Forelimb muscle (tissue), 1 donor: ENCODE data around the gene ARHGEF39. TPM values are rescaled to one million over a fixed set of nuclear protein-coding genes. Genes with fewer than 3 reads are reported as not detected.

ENCODE experiments used
- DNase-seq: peaks from one replicate; pipeline ENCODE4 v3.0.0-alpha.2; 2013; ENCODE audit warnings: low read depth
- polyA plus RNA-seq: library from polyadenylated mRNA; unstranded; fragments of 120-200 nt; gene quantifications from one replicate; pipeline ENCODE4 v1.2.1, GENCODE V29; 2013; ENCODE audit not compliant: insufficient read length

The ARHGEF39 gene
- polyA plus RNA-seq, 1 donor, result 5.6 TPM

- no peak for DNase-seq
Measured at GRCh38 chr9:35691334-35691650, 26.3 kb upstream of the ARHGEF39 start.

DNA sequence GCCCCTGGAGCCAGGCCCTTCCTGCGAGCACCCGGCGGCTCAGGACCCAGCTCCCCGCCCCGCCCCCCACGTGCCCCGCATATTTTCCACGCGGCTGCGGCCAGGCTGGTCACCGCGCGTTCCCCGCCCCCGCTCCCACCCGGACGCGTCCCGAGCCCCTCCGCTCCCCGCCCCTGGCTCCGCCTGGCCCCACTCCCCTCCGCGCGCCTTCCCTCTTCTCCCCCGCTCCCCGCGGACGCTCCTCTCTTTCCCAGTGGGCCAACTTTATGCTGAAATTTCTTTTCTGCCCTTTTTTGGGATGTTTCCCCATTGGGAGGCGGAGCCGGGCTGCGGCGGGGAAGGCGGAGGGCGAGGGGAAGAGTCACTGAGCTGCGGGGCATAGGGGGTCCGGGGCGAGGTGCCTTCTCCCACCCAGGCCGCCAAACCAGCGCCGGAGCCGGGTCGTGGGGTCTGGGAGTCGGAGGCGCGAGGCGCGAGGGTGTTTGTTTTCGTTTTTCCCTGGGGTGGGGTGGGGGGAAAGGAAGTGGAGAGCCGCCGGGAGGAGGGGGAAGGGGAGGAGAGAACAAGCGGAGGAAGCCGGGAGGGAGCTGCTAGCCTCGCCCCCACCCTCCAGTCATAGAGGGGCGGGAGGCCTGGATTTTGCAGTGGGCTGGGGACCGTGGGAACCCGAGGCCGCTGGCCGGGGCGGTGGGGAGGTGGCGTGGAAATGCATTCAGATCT is 25.8 kb upstream of the ARHGEF39 start:
- no peak for DNase-seq

GRCh38 chr9:35690294-35690613 is 25.3 kb upstream of the ARHGEF39 start:
- DNase-seq, result no peak

DNA sequence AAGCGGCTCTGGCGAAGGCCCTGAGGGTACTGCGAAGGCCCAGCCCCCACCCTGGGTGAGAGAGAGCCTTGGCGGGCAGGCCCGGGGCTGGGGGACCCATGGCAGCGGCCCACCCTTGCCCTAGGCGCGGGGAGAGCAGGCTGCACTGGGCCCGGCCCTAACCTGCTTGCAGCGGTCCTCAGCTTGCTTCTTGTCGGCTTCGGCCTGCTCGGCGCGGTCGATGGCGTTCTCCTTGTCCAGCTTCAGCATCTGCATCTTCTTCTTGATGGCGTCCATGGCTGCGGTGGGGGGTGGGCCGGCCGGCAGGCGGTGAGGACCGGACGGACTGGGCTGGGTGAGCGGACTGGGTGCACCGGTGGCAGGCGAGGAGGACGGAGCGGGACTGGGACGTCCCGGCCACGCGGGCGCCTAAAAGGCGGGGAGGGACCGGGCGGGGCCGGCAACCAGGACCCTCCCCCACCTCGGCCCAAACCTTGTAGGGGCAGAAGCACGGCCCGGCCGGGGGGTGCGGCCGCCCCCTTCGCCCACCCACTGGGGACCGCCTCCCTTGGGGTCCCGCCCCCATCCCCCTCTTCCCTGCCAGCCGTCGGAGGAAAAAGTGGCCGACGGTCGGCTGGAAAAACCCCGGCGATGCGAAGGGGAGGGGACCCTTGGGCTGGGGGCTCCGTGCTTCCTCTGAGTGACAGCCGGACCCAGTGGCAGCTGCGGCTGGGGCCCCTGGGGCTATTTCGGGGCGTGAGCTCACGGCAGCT is 24.7 kb upstream of the ARHGEF39 start, which contains the start of gene TPM2:
Gene TPM2 (minus strand): TSS at position 384 of the 752 bp plus-strand sequence. CDS start 108 bp downstream, at position 276.
- no peak for DNase-seq

DNA sequence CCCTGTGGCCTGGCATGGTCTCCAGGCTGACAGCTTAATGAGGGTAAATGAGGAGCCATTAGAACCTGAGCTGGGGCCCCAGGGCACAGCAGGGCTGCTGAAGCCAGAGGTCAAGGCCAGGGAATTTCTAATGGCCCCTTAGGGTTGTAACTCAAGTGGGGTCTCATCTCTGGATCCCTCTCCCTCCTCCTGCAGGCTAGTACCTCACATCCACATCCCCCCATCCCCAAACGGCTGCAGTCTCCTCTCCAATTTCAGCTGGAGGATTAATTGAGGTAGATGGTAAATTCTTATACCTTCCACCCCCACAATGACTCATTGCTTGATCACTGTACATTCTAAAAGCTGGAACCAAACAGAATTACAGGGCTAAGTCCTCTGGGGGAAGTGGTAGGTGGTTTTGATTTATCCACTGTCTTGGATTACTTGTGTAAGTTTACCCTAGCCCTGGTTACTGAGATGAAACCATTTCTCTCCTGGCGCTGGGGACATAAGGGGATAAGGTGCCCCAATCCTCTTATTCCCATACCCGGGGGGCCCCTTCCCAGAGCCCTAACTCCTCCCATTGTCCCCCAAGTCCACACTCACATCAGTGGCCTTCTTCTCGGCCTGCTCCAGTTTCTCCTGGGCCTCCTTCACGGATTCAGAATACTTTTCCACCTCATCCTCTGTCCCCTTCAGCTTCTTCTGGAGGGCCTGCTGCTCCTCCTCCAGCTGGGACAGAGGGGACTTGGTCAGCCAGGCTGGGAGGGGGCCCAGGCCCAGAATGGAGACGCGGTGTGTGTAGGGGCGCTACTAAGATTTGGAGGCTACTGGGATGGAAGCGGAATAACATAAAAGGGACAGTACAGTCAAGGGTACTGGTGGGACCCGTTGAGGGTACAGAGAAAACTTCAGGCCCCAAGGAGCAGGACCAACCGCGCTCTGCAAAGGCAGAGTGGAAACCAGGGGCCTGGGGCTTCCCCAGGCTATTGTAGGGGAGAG is 23.9 kb upstream of the ARHGEF39 start:
- no peak for DNase-seq

- no peak for DNase-seq
Measured at GRCh38 chr9:35687972-35688557, 23.1 kb upstream of the ARHGEF39 start.

DNA sequence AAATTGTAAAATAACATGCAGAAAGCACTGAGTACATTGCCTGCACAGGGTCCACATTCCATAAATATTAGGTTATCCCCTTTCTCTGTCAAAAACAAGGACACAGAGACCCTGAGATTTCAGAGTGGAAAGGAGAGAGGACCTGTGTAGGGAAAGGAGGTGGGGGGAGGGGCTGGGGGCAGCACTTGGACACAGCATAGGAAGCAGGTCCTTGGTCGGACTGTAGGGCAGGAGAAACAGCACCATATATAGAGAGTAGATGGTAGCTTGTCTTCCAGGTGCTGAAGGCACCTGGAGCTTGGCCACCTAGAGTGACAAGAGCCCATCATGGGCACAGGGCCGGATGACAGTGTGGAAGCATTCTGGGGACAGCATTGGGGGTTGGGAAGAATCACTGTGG is 22.3 kb upstream of the ARHGEF39 start:
- no peak for DNase-seq

DNA sequence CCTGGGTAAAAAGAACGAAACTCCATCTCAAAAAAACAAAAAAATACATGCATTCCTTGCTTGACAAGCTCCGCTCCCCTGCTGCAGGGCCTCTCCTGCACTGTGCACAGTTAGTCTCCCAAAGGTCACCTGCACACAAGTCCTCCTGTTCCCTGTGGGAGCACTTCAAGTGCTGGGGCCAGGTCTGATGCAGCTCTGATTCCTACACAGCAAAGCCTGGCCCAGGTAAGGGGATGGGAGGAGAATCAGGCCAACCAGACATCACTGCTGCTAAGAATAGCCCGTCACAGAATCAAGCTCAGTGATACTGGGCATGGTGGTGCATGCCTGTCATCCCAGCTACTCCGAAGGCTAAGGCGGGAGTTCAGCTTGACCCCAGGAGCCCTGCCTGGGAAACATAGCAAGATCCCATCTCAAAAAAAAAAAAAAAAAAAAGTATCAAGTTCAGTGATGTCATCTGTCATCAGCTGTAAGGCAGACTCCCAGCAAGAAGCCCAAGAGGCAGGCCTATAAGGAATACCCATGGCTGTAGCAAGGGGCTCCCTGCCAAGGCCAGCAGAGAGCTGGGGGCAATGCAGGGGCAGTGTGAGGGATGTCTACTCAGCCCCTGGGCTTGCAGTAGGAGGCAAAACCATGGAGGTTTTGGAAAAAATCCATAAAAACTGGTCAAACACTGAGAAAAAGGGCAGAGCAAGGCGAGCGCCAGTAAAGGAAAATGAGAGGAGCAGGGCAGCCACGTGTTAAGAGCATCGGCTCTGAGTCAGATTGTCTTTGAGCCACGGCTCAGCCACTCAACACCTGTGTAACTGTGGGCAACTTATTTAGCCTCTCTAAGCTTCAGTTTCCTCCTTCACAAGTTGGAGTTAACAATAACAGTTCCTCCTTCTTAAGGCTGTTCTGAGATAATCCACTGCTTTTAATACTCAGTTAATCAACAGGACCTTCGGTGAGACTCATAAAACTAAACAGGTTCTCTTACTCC is 21.5 kb upstream of the ARHGEF39 start:
- no peak for DNase-seq

DNA sequence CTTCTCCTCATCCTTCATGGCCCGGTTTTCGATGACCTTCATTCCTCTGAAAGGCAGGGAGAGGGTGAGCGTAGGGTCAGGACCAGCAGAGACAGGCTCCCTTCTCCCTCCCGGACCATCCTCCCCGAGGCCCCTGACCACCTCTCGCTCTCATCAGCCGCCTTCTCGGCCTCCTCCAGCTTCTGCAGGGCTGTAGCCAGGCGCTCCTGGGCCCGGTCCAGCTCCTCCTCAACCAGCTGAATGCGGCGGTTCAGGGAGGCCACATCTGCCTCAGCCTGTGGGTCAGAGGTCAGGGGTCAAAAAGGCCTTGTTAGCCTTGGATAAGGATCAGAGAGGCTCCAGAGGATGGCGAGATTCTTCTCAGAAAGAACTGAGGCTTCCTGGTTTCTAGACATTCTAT is 20.5 kb upstream of the ARHGEF39 start:
- DNase-seq, result no peak

DNA sequence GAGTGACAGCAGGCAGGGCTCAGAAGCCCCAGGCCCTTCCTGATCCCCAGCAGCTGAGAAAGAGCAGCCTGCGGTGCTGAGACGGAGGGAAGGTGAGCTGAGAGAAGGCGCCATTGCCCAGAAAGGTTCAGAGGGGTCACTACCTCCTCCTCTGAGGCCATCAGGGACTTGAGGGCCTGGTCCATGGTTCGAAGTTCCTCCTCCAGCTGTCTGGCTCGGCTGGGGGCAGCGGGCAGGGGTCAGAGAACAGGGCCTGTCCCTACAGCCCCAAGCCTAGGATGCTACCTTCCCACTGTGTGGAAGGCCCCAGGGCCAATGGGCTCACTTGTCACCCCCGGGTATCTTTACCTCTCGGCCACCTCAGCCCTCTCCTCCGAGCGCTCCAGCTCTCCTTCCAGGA is 19.9 kb upstream of the ARHGEF39 start:
- no peak for DNase-seq

DNA sequence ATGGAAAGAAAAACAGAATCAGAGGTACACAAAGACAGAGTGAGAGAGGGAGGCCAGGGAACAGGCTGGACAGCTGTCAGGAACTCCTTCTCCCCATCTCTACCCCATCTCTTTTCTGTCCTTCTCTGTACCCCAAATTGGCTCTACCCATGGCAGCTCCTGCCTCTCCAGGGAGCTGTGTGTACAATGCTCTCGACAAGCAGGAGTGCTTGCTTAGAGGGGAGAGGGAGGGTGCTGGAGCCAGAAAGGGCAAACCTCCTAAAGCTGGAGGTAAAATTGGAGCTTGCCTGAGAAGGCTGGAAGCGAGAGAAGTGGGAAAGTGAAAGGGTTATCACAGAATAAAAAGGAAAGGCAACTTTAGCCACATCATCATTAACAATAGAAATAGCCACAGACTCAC is 18.3 kb upstream of the ARHGEF39 start:
- no peak for DNase-seq

- no peak for DNase-seq
Measured at GRCh38 chr9:35682520-35683315, 17.7 kb upstream of the ARHGEF39 start.

- no peak for DNase-seq
Measured at GRCh38 chr9:35682051-35682450, 17.1 kb upstream of the ARHGEF39 start.

DNA sequence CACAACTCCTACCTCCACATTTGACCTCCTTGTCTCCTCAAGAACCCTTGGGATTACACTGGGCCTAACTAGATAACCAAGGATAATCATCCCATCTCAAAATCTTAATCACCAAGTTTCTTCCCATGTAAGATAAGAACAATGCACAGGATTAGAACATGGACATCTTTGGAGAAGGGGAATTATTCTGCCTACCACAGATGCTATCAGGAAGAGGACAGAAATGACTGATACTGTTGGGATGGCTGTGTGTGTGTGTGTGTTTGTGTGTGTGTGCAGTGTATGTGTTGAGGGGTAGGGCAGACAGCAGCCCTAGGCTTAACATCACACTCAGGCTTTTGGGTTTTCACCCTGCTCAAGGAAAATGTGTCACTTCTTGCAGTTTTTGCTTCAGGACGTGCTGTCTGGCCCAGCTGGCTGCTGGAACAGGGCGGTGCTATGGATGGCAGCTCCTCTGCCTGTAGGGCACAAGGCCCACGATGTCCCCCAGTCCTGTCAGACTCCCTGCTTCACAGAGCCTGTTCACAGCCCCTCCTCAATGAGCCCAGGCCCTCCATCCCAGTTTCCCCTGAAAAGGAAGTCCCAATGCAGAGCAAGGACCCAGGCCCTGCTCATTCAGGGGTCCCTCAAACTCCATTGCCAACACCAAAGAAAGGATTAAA is 16.5 kb upstream of the ARHGEF39 start:
- no peak for DNase-seq

GRCh38 chr9:35680331-35681105 is 15.5 kb upstream of the ARHGEF39 start:
- no peak for DNase-seq

GRCh38 chr9:35679766-35680330 is 14.9 kb upstream of the ARHGEF39 start:
- no peak for DNase-seq

DNA sequence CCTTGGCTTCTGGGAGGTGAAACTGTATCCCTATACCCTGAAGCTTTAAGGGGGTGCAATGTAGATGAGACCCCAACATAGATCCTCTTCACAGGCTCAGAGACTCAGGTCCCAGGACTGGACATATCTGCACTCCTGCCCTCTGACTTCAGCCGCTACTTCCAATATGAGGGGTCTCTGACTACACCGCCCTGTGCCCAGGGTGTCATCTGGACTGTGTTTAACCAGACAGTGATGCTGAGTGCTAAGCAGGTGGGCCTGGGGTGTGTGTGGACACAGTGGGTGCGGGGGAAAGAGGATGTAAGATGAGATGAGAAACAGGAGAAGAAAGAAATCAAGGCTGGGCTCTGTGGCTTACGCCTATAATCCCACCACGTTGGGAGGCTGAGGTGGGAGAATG is 14.1 kb upstream of the ARHGEF39 start:
- no peak for DNase-seq

- no peak for DNase-seq
Measured at GRCh38 chr9:35675732-35676392, 10.9 kb upstream of the ARHGEF39 start.
